Adipose tissue (tissue), 3 donors: ENCODE measurements around the gene DLX5. TPM values are rescaled to one million over a fixed set of nuclear protein-coding genes. Genes with fewer than 3 reads are reported as not detected.

Experiments used
- H3K27ac ChIP-seq: one replicate; pipeline ENCODE4 v1.5.1; 2013; ENCODE audit warnings: low read depth, low read length
- WGBS, 3 donors: extraction: QIAGEN DNeasy Blood & Tissue Kit; methylation state at CpG; one replicate each; pipeline ENCODE4 v1.1.7; 2013; 5-methylcytosine and 5-hydroxymethylcytosine counted together
- polyA plus RNA-seq, 3 donors: library from polyadenylated mRNA; stranded (reverse); fragments of 200-250 nt; gene quantifications; one replicate each; pipeline ENCODE4 v1.2.3, GENCODE V29; 2013
- donor health status: healthy with polysubstance abuse.
- donor health status: Bipolar disorder and iron deficiency.
- donor health status: healthy.

Gene DLX5
- polyA plus RNA-seq, 3 donors: 0.16 TPM; not detected in 2

DNA sequence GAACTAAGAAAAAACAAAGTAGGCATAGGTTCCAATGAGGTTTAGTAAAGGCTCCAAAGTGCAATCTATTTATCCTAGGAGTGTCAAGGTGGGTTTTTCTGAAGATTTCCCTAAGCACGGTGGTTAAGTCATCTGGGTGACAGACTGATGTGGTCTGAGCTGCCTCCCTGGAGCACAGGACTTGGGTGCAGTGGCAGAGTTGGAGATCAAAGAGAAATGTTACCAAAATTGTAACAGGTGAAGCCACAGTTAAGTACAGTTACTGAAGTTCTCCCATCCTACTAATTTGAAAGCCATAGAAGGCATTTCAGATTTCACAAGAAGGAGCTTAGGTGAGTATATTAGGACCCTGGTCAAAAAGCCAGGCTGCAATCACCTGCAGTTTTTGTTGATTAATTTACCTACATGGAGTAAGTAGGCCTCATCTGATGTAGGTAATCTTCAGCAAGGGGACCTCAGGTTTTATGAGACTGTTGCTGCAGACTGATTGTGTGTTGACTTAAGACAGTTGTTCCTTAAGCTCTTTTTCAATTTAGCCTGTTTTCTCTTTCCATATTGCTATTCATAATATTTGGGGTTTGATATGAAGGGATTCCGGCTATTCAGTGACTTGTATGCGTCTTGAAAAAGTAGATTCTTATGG is 16.2 kb downstream of the DLX5 start:
- 85 to 87% (median 86%) methylated on average over 3 of the region's 3 CpGs for WGBS, 3 donors
- no peak overlapping the region for H3K27ac ChIP-seq

DNA sequence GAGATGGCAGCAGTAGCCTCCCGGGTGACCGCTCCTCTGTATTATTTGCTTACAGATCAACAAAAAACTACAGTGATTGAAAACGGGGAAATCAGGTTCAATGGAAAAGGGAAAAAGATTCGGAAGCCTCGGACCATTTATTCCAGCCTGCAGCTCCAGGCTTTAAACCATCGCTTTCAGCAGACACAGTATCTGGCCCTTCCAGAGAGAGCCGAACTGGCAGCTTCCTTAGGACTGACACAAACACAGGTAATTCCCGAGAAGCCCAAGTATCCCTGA is 17.1 kb downstream of the DLX5 start:
- 30 to 40% (median 35%) methylated on average over 8 of the region's 8 CpGs for WGBS, 3 donors
- no peak overlapping the region for H3K27ac ChIP-seq

DNA sequence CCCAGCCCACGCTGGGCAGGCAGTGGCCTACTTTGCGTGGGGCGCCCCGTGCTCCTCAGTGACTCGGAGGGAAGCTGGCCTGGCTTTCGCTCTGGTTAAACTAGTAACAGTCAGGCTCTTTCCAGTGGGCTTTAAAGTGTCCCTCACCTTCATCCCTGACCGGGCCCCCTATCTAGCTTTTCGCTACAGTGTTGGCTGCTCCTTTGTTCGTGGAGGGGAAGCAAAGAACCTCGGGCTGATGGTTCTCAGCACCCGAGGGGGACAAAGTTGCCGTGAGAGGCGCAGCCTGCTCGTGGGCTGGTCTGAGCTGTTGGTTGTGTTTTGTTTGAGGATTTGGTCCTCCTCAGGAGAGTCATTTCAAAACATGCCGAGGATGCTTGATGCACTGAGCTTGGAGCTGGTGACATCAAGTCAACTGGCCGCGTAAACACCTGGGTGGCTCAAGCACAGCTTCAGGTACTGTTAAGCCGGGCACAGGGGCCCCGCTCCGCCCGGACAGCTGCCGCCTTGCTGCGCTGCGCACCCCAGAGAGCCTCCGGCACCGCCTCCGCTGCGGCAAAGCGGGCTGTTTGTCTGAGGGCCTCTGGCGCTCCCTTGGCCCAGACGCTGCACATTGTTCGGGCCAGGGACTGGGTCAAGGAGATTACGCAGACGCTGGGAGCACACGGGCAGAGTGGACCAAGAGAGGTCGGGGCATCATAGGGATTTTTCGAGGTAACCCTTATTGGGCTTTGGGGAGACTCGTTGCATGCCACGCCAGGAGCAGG is 17.6 kb downstream of the DLX5 start:
- H3K27ac ChIP-seq: no peak overlapping the region
- whole genome bisulfite sequencing, 3 donors: 6 to 16% (median 11%) methylated on average over 39 of the region's 39 CpGs

DNA sequence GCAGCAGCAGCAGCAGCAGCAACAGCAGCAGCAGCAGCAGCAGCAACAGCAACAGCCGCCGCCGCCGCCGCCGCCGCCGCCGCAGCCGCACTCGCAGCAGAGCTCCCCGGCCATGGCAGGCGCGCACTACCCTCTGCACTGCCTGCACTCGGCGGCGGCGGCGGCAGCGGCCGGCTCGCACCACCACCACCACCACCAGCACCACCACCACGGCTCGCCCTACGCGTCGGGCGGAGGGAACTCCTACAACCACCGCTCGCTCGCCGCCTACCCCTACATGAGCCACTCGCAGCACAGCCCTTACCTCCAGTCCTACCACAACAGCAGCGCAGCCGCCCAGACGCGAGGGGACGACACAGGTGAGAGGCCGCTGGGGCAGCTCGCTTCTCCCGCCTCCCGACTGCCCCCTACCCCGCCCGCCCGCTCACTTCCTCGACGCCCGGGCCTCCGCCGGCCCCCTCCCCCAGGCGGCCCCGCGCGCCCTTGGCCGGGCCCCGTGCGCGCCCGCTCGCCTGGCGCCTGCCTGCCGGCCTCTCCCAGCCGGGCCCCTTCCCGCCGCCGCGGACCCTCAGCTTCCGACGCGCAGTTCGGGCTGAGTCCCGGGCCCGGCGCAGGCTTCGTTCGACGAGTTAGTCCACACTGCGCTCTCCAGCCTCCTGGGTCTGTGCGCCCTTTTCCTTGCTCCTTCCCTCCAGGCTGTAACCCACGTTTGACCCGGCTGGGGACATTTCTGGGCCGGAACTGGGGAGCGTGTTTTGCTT is 18.4 kb downstream of the DLX5 start:
- no peak overlapping the region for H3K27ac ChIP-seq
- 1 to 2% (median 2%) methylated on average over 56 to 83 of the region's 83 CpGs for WGBS, 3 donors

DNA sequence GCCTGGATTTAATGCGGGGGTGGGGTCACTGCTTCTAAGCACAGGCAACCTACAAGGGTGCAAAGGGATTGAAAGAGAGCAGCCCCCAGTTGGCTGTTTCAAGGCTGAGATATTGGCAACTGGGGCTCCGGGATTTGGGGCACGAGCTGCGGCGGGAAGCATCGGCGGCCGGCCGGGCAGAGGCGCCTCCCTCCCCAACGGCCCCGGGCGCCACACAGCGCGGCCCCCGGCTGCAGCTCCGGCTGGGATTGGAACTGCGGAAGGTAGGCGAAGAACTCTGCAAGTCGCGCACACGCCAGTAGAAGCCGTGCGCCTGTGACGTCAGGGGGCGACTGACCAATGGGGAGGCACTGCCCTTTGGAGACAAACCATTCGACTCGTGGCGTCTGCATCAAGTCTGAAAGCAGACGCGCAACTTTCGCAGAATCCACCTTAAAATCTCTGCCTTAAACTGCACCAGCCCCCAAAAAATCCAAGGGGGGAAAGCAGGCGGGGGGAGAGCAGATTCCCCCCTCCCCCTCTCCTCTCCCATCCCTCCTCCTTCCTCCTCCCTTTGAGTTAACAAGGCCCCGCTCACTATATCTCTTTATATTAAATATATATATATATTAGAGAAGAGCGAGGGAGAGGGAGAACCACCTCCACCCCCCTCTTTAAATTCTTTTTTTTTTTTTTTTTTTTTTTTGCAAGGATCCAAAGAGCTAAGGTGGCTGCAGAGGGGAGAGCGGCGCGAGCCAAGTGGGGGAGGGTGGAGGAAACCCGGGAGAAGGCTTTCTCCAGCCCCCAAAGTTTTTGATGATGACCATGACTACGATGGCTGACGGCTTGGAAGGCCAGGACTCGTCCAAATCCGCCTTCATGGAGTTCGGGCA is 19.2 kb downstream of the DLX5 start, which contains the start of gene DLX6:
TSS of gene DLX6 (plus strand) at position 371 of the 872 bp plus-strand sequence. CDS start at position 796, 425 bp downstream.
- no peak within 1 kb of the TSS for H3K27ac ChIP-seq
- WGBS, 3 donors: 4% methylated on average over 44 of the region's 44 CpGs

DNA sequence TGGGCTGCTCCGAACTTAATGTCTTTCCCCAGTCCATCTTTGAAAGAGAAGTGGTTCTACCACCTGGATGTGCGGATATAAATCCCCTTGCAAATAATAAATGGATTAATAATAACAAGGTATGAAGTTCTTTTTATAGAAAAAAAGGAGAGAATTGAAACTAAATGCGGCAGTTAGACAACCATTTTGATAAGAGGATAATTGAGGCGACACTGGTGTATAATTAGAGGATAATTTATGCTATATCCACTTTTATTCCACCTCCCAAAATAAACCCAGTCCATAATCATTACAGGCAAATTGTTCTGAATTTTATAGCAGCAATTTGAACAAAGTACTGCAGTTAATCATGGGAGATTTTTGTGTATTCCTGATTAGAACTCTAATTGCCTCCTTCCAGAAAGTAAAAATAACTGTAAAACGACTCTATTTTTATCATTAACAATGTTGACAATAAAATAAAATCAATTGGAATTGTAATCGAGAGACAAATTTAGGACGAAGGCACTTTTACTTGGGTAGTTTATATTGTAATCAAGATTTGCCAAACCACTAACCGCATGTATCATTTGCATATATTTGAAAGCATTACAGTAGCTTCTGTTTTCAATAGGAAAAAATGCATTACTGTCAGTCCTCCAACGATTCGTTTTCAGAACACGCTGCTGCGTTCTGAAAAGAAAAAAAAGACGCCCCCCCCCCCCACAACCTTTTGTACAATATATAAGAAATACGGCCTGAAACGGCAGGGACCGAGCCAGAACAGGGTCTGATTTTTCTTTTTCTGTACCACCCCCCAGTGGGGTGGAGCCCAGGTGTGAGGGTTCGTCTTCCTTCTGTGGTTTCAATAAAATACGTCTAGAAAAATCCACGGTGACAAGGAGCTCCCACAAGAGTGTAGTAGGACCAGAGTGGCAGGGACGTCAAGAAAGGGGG is 20.1 kb downstream of the DLX5 start:
- H3K27ac ChIP-seq: no peak overlapping the region
- WGBS, 3 donors: 5 to 9% (median 8%) methylated on average over 20 of the region's 20 CpGs

DNA sequence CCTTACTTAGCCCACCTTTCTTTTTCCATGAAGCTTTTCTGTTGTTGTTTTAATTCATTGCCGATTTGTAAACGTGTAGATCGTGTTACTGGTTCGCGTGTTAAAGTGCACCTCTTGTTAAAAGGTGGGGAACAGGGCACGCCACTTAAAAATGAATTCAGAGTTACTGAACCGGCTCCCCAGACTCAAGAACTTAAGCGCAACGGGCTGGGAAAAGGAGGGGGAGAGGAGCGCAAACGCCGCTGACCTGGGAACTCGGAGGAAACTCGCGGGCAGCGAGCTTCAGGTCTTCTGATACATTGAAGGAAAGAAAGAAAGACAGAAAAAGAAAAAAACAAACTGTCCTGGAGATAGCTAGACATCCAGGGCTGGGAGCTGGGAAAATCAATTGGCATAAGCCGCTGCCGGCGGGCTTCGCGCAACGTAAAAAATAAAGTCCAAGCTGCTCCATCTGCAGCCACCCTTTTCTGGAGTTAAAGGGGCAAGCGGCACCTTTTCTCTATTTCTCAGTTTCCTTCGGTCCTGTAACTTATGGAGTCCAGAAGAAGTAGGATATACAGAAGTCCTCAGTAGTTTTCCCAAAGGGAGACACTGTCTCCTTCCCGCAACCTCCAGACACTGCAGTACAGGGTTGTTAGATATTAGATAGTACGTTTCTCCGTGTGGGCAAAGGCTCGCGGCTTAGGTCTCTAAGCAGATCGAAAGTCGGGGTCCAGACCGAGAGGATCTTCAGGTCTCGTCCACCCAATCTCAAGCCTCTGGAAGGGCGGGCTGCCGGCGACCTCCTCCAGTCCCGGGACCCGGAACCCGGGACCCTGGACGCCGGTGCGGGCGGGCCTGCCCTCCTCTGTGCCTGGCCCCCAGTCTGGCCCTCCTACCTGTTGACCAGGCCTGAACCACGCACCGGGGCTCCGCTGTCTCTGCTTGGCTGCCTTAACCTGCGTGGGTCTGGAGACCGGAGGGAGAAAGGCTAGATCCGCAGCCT is 21.1 kb downstream of the DLX5 start:
- WGBS, 3 donors: 4 to 9% (median 9%) methylated on average over 49 of the region's 49 CpGs
- no peak overlapping the region for H3K27ac ChIP-seq

DNA sequence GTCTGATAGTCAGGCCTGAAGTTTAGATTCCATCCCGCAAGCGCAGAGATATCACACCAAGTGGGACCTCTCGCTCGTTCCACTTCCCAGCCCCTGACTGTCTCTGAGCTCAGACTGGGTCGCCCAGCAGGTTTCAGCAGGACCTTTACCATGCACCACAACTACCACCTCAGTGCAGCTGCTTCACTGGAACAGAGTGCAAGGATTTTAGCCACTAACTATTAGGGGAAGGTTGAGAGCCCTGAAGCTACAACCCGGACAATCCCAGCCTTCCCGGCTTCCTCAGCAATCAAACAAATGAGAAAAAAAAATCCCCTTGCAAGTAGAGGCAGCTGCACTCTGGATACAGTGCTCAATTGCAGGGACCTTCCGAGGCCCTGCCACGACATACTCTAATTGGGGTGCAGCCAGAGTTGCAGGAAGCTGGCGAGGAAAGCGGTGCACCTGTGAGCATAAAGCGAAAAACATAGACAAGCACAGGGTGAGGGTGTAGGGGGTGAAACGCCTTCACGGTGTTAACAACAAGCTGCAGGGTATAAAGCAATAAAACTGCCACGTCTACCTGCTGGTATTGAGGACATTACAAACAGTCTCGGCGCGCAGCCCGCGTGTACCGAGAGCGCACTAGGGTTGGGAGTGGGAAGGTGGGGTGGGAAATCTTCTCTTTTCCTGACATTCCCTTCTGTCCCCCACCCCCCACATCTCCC is 21.9 kb downstream of the DLX5 start:
- H3K27ac ChIP-seq: no peak overlapping the region
- 6 to 16% (median 14%) methylated on average over 22 of the region's 22 CpGs for WGBS, 3 donors

DNA sequence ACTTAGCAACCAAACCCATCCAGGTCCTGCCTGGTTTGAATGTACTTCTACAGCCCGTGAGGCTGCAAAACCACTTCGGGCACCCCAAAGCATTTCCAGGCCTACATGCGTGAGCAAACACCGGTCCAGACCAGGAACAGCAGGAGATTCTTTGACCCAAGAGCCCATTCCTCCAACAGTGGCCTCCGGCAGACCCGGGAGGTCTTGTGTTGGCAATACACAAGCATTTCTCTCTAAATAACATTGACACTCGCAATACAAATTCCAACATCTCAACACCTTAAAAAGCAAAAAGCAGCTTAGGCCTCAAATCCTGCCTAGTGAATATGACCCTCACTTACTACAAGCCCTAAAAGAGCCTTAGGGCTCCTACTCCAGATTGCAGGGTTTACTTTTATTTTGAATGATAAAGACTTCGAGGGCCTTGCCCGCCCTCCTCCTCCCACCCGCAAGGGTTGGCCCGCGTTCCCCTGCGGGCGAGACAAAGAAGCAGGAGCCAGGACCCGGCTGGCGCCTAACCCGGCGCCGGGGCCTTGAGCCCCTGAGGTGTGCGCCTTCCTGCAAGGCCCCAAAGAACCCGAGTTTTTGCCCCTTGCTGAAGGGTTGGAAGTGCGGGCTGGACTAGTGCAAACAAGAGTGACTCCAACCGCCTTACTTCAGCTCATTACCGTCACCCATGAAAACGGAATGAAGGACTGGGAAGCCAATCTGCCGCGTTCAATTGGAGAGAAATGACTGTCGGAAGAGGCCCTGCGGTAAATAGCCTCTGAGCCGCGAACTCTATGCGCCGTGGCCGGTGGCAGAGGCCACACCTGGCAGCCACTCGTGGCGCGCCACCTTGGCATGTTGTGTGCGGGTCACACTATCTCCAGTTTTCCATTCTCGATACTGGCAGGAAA is 22.7 kb downstream of the DLX5 start:
- 23 to 32% (median 31%) methylated on average over 39 of the region's 39 CpGs for WGBS, 3 donors
- no peak overlapping the region for H3K27ac ChIP-seq

DNA sequence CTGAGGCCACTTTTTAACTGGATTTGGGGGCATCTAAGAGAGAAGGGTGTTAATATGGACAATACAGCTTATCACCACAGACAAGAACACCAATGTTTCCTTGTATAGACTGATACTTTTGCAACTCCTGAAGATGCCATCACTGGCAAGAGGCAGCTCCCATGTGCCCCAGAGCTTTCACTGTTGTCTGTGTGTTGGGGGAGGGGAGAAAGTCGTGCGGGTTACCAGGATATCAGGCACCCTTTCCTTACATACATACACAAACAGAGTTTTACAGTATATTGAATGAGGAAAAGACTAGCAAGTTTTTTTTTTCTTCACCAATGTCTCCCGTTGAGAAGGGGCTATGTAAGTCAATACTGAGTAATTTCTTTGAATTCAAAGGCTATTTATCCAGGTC is 23.4 kb downstream of the DLX5 start:
- 15 to 20% (median 16%) methylated on average over 3 of the region's 3 CpGs for WGBS, 3 donors
- H3K27ac ChIP-seq: no peak overlapping the region

DNA sequence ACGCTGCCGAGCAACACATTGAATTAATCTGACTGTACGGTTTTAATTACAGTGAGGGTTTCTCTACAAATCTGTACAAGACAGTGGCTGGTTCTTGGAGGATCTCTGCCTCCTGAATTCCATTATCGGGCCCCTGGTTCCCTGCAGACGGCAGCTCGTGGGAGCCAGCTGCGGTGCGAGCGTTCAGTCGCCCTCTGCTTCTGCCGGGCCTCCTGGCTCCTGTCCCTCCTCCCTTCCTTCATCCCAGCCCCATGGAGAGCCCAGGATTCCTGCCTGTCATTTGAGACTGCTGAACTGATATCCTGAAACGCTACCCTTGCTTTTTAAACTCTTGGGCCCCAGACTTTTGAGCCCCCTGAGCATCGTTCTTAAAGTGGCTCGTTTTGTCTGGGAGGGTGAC is 25.9 kb downstream of the DLX5 start:
- 2 to 6% (median 2%) methylated on average over 14 of the region's 14 CpGs for WGBS, 3 donors
- H3K27ac ChIP-seq: no peak overlapping the region

DNA sequence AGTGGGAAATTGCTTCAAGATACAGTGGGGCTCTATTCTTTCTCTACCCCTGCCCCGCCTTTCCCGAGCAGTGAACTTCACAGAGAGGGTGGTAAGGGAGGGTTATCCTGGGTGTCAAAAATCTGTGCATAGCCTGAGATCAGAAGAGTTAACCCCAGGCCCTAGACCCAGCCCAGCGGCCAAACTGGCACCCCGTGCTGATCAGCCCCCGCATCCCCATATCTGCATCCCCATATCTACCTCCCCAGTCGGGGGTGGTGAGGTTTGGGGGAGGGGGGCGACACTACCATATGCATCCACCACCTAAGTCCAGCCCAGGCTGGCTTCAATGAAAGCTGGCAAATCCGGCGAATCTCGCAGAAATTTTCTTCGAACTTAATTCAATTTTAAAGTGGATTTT is 26.3 kb downstream of the DLX5 start:
- H3K27ac ChIP-seq: no peak overlapping the region
- WGBS, 3 donors: 2 to 10% (median 8%) methylated on average over 11 of the region's 11 CpGs

DNA sequence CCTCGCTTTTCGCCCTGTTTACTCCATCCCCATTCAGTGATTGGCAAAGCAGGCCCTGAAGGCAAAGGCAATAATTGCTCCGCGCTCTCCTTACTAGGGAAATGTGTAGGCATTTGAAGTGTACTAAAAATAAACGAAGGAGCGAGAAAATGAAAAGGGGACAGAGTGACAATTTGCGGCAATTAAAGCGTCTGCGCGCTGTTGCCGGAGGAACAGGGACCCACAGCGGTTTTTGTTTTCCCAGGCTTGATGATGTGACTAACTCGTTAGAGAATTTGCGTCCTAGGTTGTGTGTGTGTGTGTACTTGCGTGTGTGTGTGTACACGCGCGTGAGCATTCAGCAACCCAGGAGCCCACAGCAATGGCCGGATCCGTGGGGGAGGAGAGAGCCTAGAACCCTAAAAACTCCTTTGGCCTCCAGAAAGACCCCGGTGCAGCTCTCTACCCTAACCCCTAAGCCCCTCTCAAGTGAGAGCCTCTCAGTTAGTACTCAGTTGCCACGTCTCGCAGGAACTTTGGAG is 27.1 kb downstream of the DLX5 start:
- WGBS, 3 donors: 5 to 12% (median 9%) methylated on average over 23 of the region's 23 CpGs
- no peak overlapping the region for H3K27ac ChIP-seq

DNA sequence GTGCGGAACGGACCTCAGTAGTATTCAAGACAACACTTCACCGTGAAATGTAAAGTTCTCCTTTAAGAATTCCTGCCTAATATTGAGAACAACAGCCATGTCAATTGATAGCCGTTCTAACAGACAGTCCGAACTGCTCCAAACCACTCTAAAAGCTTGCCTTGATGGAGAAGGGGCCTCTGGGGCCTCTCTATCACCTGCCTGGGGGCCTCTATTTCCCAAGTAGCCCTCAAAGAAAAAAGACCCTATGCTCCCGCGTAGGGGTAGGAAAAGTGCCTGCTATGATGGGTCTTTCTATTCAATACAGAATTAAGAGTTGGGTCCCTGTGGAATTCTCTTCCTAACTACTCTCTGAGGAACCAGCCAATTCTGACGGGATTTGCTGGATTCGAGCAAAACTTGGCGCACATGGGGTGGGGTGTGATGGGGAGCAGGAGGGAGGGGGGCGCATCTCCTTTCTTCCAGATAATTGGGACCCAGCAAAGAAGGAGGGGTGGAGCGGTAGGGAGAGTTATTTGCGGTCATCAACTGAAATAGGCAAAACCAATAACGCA is 27.6 kb downstream of the DLX5 start:
- no peak overlapping the region for H3K27ac ChIP-seq
- WGBS, 3 donors: 4 to 11% (median 8%) methylated on average over 14 of the region's 14 CpGs
